ENCODE results near the gene ENTPD6.

ENTPD6 gene

GRCh38 chr20:25204550-25205276, 9.2 kb downstream of the ENTPD6 start:
- no peak for DNase-seq (ENCODE audit: insufficient read length)
- TF ChIP-seq TAF1 (IDR thresholded peaks at IDR 0.05; ENCODE audit: borderline replicate concordance, low read depth, low read length) (no peak), POLR2A (IDR thresholded peaks at IDR 0.05; ENCODE audit: low read depth, low read length) (no peak), POLR2AphosphoS5 (IDR thresholded peaks at IDR 0.05; ENCODE audit: low read depth, low read length) (no peak)
- FAIRE-seq, result no peak

DNA sequence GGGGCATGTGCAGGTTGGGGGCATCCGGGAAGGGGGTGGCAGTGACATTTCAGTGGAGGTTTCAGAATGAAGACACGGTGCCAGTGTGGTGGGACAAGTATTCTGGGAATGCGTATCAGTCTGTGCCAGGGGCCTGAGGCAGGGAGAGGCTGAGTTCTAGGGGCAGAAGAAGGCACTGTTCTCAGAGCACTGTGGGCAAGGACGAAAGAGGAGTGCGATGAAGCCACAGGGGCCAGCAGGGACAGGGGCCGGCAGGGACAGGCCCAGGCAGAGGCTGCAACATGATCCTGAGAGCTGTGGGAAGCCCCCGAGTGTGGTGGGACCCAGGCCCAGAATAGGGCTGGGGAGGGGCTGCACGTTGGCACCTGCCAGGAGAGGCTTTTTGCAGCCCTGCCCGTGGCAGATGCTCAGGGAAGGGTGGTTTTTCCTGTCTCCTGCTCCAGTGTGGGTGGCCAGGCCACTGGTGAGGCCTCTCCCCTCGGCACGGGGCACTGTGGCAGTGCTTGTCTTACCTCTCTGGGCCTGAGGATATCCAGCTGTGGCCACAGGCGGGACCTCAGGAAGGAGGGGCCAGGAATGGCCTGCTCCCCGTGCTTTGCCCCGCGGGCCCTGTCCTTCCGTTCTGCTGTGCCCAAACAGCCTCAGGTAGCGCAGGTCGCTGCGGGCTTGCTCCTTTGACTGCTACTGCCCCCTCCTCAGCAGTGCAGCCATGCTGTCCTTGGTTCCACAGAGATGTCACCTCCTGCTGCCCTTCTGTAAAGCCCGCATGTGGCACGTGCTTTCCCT, 10.0 kb downstream of the ENTPD6 start:
- DNase-seq (ENCODE audit: insufficient read length) (no peak), FAIRE-seq (no peak)
- TF ChIP-seq POLR2AphosphoS5 (IDR thresholded peaks at IDR 0.05; ENCODE audit: low read depth, low read length) (no peak), POLR2A (IDR thresholded peaks at IDR 0.05; ENCODE audit: low read depth, low read length) (no peak), TAF1 (IDR thresholded peaks at IDR 0.05; ENCODE audit: borderline replicate concordance, low read depth, low read length) (no peak)

DNA sequence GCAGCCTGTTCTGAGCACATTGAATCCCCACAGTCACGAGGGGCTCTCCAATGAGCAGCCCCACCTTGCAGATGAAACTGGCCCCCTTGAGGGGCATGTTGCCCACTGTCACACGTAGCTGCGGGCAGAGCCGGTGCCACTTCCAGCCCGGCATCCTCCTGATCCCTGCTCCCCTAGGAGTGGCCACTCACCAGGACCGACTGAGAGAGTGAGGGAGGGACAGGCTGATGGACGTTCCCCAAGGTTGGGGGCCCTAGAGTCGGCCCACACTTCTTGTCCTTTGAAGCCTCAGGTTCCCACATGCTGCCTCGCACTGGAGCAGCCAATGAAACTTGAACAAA, 10.5 kb downstream of the ENTPD6 start:
- DNase-seq (ENCODE audit: insufficient read length) (no peak), FAIRE-seq (no peak)
- TF ChIP-seq POLR2AphosphoS5 (IDR thresholded peaks at IDR 0.05; ENCODE audit: low read depth, low read length) (no peak), TAF1 (IDR thresholded peaks at IDR 0.05; ENCODE audit: borderline replicate concordance, low read depth, low read length) (no peak), POLR2A (IDR thresholded peaks at IDR 0.05; ENCODE audit: low read depth, low read length) (no peak)

DNA sequence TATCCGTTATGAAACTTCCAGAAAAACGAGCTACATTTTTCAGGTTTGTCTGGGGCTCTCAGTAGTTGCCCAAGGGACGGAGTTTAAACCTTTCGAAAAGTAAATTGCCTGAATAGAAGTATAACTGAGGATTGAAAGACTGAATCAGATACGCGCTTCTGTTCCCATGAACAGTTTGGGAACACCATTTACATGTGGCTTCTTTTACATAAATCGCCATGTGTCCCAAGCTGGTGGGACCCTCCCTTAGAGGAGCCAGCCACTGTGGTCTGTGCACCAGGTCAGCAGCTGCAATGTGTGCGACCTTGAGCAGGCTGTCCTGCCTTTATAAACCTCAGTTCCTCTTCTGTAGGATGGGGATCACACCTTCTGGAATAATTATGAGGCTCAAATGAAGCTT, 11.0 kb downstream of the ENTPD6 start:
- TF ChIP-seq POLR2A (IDR thresholded peaks at IDR 0.05; ENCODE audit: low read depth, low read length) (no peak), TAF1 (IDR thresholded peaks at IDR 0.05; ENCODE audit: borderline replicate concordance, low read depth, low read length) (no peak), POLR2AphosphoS5 (IDR thresholded peaks at IDR 0.05; ENCODE audit: low read depth, low read length) (no peak)
- FAIRE-seq (no peak), DNase-seq (ENCODE audit: insufficient read length) (no peak)

DNA sequence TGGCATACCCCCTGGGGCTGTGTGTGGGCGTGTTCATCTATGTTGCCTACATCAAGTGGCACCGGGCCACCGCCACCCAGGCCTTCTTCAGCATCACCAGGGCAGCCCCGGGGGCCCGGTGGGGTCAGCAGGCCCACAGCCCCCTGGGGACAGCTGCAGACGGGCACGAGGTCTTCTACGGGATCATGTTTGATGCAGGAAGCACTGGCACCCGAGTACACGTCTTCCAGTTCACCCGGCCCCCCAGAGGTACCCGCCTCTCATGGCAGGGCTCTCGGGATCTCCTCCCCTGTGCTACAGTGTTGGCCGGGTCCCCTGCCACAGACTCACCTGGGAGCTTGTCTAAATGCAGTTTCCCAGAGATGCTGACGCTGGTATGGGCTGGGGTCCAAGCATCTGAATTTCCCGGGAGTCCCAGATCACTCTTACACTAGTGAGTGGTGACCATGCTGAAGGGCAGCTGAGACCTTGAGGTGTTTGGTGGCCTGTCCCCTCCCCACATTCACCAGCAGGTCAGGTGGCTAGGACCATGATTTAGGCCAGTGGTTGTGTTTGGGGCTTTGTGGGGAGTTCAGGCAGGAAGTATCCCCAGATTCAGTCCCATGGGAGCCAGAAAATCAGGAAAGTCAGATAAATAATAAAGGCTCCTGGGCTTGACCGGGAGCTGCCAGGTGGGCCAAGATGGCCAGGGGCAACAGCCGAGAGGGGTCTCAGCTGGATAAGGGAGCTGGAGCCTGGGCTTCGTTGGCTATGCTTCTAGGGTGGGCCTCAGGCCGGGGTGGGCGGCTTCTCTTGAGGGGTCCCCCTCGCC, 11.8 kb downstream of the ENTPD6 start:
- FAIRE-seq (no peak), DNase-seq (ENCODE audit: insufficient read length) (no peak)
- no peak for TF ChIP-seq POLR2AphosphoS5 (IDR thresholded peaks at IDR 0.05; ENCODE audit: low read depth, low read length)
- TF ChIP-seq TAF1 (IDR thresholded peaks at IDR 0.05; ENCODE audit: borderline replicate concordance, low read depth, low read length), result no peak
- TF ChIP-seq POLR2A (IDR thresholded peaks at IDR 0.05; ENCODE audit: low read depth, low read length), result no peak

- no peak for FAIRE-seq
- DNase-seq (ENCODE audit: insufficient read length), result no peak
- TF ChIP-seq POLR2AphosphoS5 (IDR thresholded peaks at IDR 0.05; ENCODE audit: low read depth, low read length) (no peak), TAF1 (IDR thresholded peaks at IDR 0.05; ENCODE audit: borderline replicate concordance, low read depth, low read length) (no peak), POLR2A (IDR thresholded peaks at IDR 0.05; ENCODE audit: low read depth, low read length) (no peak)
Measured at GRCh38 chr20:25207960-25208534, 12.5 kb downstream of the ENTPD6 start.

- DNase-seq (ENCODE audit: insufficient read length) (no peak), FAIRE-seq (no peak)
- TF ChIP-seq POLR2AphosphoS5 (IDR thresholded peaks at IDR 0.05; ENCODE audit: low read depth, low read length) (no peak), POLR2A (IDR thresholded peaks at IDR 0.05; ENCODE audit: low read depth, low read length) (no peak), TAF1 (IDR thresholded peaks at IDR 0.05; ENCODE audit: borderline replicate concordance, low read depth, low read length) (no peak)
Measured at GRCh38 chr20:25209400-25209799, 13.9 kb downstream of the ENTPD6 start.

GRCh38 chr20:25209911-25210310, 14.4 kb downstream of the ENTPD6 start:
- TF ChIP-seq TAF1 (IDR thresholded peaks at IDR 0.05; ENCODE audit: borderline replicate concordance, low read depth, low read length) (no peak), POLR2AphosphoS5 (IDR thresholded peaks at IDR 0.05; ENCODE audit: low read depth, low read length) (no peak), POLR2A (IDR thresholded peaks at IDR 0.05; ENCODE audit: low read depth, low read length) (no peak)
- FAIRE-seq, result no peak
- DNase-seq (ENCODE audit: insufficient read length), result no peak

GRCh38 chr20:25211273-25211672, 15.8 kb downstream of the ENTPD6 start:
- DNase-seq (ENCODE audit: insufficient read length), result no peak
- FAIRE-seq, result no peak
- TF ChIP-seq POLR2A (IDR thresholded peaks at IDR 0.05; ENCODE audit: low read depth, low read length) (no peak), TAF1 (IDR thresholded peaks at IDR 0.05; ENCODE audit: borderline replicate concordance, low read depth, low read length) (no peak), POLR2AphosphoS5 (IDR thresholded peaks at IDR 0.05; ENCODE audit: low read depth, low read length) (no peak)

DNA sequence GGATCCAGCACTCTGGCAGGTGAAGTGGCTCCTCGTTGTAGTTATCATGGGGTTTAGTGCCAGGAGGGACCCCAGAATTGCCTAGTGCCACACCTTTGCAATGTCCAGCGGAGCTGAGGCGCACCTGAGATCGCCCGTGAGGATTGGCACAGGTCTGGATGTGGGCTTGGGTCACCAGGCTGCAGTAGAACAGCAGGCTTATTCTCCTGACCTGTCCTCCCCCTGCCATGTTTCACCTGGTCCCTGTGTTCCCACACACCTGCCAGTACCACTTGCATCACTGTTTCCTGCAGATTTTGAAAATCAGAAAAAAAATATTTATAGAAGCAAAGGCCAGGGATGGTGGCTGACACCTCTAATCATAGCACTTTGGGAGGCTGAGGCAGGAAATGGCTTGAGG, 16.7 kb downstream of the ENTPD6 start:
- no peak for DNase-seq (ENCODE audit: insufficient read length)
- TF ChIP-seq TAF1 (IDR thresholded peaks at IDR 0.05; ENCODE audit: borderline replicate concordance, low read depth, low read length) (no peak), POLR2AphosphoS5 (IDR thresholded peaks at IDR 0.05; ENCODE audit: low read depth, low read length) (no peak), POLR2A (IDR thresholded peaks at IDR 0.05; ENCODE audit: low read depth, low read length) (no peak)
- FAIRE-seq, result no peak
